Measurements from ENCODE around the gene UBE2Z.

DNA sequence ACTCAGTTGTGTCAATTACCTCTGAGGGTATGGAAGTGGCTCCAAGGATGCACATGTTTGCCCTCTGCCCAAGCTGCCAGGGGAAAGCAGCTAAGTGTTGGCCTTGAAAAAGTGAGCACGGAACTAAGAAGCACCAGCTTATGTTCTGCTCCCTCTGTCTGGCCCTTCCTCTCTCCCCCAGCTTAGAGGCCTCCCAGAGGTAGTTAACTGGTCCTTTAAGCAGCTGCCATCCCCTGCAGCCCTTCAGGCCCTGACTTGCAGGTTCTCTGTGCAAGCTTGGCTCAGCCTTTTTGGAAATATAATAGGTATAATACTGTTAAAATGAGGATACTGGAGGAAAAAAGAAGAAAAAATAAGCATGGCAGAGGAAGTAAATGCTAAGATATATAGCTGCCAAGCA lies 7.0 kb upstream of the UBE2Z start:
- TF ChIP-seq, protein P1, sequence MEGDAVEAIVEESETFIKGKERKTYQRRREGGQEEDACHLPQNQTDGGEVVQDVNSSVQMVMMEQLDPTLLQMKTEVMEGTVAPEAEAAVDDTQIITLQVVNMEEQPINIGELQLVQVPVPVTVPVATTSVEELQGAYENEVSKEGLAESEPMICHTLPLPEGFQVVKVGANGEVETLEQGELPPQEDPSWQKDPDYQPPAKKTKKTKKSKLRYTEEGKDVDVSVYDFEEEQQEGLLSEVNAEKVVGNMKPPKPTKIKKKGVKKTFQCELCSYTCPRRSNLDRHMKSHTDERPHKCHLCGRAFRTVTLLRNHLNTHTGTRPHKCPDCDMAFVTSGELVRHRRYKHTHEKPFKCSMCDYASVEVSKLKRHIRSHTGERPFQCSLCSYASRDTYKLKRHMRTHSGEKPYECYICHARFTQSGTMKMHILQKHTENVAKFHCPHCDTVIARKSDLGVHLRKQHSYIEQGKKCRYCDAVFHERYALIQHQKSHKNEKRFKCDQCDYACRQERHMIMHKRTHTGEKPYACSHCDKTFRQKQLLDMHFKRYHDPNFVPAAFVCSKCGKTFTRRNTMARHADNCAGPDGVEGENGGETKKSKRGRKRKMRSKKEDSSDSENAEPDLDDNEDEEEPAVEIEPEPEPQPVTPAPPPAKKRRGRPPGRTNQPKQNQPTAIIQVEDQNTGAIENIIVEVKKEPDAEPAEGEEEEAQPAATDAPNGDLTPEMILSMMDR (conservative IDR thresholded peaks at IDR 0.05; ENCODE audit: low read length) = no peak
- TF ChIP-seq EZH2phosphoT487 (IDR thresholded peaks at IDR 0.05; ENCODE audit: borderline replicate concordance, low read depth, low read length) = no peak
